COLO668 (cell line): Measurements from ENCODE around the gene SCP2.
"Not testable (repeated sequence)": the region's sequence is repeated elsewhere in the genome, so short reads cannot be mapped to it uniquely, and the experiment has no call there.

ENCODE experiments used
- DNase-seq: peaks from one replicate; lab custom pipeline; 2025; ENCODE audit not compliant: unreplicated experiment; lab: John Stamatoyannopoulos, UW

SCP2 gene

GRCh38 chr1:52916241-52916975 lies 10.7 kb upstream of the SCP2 start:
- no peak for DNase-seq

DNA sequence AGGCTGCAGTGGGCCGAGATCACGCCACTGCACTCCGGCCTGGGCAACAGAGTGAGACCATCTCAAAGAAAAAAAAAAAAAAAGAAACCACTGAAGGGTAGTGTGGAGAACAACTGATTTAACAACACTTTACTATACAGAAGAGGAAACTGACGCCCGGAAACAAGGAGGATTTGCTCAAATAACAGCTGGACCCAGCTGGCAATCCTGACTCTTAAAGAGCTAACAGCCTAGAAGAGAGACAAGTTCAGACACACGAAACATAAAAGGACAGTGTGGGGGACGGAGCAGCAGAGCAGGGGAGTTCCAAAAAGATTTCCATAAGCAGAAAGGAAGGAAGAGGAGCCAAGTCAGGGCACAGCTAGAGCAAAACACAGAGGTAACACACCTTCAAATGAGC lies 9.9 kb upstream of the SCP2 start:
- DNase-seq, result no peak

GRCh38 chr1:52917581-52917980 lies 9.5 kb upstream of the SCP2 start:
- DNase-seq, result no peak

- DNase-seq, result no peak
Measured at GRCh38 chr1:52918201-52918600, 8.9 kb upstream of the SCP2 start.

DNA sequence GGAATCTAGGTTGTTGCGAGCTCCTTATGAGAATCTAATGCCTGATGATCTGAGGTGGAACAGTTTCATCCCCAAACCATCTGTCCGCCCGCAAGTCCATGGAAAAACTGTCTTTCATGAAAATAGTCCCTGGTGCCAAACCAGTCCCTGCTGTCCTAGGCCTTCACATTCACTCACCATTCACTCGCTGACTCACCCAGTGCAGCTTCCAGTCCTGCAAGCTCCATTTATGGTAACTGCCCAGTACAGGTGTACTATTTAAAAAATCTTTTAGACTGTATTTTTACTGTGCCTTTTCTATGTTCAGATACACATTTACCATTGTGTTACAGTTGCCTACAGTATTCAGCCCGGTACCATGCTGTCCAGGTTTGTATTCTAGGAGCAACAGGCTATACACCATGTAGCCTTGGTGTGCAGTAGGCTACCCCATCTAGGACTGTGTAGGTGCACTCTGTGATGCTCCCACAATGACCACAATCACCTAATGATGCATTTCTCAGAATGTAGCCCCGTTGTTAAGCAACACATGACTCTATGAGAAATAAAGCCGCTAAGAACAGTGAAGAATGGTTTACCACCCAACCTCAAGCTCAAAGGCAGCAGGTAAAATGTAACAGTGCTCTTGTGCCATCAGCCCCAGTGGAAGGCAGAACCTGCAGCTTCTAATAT lies 7.9 kb upstream of the SCP2 start:
- no peak for DNase-seq

GRCh38 chr1:52919723-52920483 lies 7.2 kb upstream of the SCP2 start:
- no peak for DNase-seq

DNA sequence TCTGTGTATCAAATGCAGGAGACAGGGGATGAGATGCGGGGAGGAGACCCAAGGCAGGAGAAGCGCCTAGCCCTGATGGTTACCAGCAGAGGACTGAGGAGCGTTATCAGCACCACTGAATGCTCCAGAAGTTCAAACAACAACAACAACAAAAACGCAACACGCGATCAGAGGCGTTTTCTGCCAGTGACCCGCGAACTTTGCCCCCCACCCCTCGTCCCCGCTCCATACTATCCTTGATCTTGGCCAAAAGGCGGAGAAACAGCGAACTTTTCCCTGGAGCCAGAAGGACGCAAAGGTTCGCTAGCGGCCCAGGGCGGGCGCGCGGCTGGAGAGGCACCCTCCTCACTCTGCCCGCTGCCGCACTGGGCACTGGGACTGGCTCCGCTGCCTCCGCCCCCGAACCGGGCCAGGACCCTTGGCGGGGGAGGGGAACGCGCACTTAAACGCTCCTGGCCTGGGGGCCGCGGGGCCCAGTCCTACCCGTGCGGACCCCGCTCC lies 6.2 kb upstream of the SCP2 start:
- DNase-seq, result no peak

GRCh38 chr1:52925571-52926005 lies 1.5 kb upstream of the SCP2 start:
- DNase-seq, result no peak

GRCh38 chr1:52926864-52927211 lies 238 bp upstream of the SCP2 start:
- DNase-seq, result no peak

DNA sequence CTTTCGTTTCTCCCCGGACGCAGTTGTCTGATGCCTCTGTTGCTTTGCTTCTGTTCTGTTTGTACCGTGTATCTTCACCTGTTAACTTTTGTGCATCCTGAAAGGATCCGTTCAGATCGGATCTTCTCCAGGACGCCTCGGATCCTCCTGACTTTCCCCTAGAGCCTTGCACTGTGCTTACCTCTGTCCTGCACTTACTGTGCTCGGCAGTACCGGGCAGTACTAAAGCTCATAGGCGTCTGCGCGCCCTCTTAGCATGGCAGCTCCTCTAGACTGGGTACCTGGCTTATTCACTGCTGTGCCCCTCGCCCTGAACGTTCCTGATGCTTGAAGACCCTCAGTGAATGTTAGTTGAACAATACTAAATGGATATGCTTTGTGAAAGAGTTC lies 934 bp downstream of the SCP2 start:
- DNase-seq, result no peak

GRCh38 chr1:52929019-52929418 lies 1.9 kb downstream of the SCP2 start:
- DNase-seq, result no peak

DNA sequence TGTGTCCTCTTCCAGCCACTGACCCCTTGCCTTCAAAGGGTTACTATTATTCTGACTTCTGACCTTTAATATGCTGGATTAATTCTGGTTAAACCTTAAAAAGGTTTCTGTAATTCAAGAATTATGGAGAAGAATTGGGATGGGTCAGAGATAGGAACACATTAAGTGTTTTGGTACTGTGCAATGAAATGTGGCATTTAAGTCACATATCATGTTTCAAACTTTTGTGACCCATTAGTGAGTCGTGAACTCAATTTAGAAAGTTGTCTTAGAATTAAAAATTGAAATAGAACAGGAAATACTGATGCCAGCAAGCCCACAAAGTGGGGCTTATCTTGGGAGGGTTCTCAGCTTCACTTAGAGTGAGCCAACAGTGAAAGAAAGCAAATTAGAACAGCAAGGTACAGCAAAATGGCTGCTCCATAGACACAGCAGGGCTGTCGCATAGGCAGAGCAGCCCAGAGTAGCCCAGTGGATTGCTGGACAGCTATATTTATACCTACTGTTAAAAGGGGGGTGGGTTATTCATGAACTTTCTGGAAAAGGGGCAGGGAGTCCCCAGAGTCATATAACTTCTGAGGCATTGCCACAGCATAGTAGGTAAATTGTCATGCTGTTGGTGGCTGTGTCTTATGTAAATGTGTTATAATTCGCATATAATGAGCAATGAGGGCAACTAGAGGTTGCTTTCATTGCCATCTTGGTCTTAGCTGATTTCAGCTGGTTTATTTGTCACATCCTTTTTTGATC lies 10.5 kb downstream of the SCP2 start:
- DNase-seq, result no peak

- DNase-seq, result no peak
Measured at GRCh38 chr1:52938183-52938451, 11.0 kb downstream of the SCP2 start.

DNA sequence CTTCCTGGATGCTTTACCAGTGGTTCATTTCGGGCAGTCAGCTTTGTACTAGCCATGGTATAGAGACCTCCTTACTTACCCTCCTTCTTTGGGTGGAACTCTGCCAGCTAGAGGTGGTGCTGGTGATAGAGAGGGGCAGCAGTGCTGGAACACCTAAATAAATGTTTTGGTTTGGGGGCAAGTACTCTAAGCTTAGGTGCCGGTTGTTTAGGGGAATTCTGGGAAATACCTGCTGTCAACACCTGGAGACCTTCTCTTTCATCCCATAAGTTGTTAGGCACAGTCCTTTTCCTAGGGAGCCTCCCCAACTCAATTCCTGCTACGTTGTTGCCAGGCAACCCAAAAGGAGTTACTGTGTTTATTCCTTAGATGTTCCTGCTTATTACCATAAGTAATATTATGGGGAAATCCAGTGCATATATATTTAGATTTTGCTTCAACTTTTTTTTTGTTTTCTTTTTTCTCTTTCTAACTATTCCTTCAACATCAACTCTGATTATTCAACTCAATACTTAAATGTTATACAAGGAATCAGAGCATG lies 16.9 kb downstream of the SCP2 start:
- DNase-seq, result no peak

DNA sequence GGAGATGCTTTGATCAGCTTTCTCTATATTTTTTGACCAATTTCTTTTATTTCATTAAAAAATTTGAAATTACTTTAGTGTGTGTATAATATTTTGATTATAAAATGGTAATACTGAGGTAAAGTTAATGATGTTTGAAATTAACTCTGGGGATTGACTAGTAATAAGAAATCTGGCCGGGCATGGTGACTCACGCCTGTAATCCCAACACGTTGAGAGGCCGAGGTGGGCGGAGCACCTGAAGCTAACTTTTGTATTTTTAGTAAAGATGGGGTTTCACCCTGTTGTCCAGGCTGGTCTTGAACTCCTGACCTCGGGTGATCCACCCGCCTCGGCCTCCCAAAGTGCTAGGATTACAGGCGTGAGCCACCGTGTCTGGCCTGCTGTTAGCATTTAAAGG lies 17.5 kb downstream of the SCP2 start:
- DNase-seq, result no peak

DNA sequence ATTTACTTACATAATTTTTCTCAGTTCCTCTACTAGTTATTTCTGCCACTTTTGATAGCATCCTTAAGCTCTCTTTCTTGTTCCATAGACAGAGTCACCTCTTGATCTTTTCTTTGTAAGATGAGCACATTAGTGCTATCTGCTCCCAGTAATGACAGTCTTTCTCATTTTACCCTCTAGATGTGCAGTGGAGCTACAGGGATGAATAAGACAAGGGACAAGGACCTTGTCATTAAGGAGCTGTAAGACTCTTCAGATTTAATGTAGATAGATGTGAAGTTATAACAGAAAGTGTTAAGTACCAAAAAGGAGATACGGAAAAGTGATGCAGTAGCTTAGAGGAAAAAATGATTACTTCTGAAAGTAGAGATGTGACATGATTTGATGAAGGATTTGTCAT lies 20.4 kb downstream of the SCP2 start:
- no peak for DNase-seq

DNA sequence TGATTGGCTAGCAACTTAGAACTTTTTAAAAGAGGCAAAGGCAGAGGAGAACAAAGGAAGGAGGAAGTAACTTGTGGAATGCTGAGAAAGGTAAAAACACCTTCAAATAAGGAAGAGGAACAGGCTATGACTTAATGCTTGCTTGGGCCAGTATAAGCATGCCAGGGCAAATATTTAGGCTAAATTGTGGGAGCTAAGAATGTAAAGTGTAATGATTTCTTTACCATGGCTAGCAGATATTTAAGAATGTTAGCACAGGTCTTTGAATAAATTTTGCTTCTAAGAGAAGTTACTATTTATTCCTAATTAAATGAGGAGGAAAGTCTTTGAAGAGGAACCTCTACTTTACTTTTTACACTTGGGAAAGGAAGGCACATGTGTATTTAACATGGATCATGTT lies 22.5 kb downstream of the SCP2 start:
- DNase-seq, result not testable (repeated sequence)

- DNase-seq, result no peak
Measured at GRCh38 chr1:52952112-52952511, 25.0 kb downstream of the SCP2 start.

- DNase-seq, result no peak
Measured at GRCh38 chr1:52955129-52955970, 28.3 kb downstream of the SCP2 start.

GRCh38 chr1:52963101-52963500 lies 36.0 kb downstream of the SCP2 start:
- DNase-seq, result no peak
